Renal cortex interstitium (tissue), 15 donors: ENCODE measurements around the gene PCDHGA7. TPM values are rescaled to one million over a fixed set of nuclear protein-coding genes. Genes with fewer than 3 reads are reported as not detected.
"Not testable (repeated sequence)": the region's sequence is repeated elsewhere in the genome, so short reads cannot be mapped to it uniquely, and the experiment has no call there.

Experiments
- DNase-seq, 11 donors: peaks; one replicate each; pipeline ENCODE4 v3.0.0-alpha.2; 2013; ENCODE audit warnings: low read depth in 9 of 11, low spot score in 4 of 11; ENCODE audit errors: extremely low read depth in 1 of 11
- long read RNA-seq, 16 experiments: transcript quantifications; one replicate each; lab custom pipeline, GENCODE V29; 2026
- polyA plus RNA-seq, 3 donors: library from polyadenylated mRNA; unstranded; fragments of 120-200 nt; gene quantifications; one replicate each; pipeline ENCODE4 v1.2.1, GENCODE V29; 2013; ENCODE audit not compliant: insufficient read length in 3 of 3

The PCDHGA7 gene
- 1 to 10 TPM; 2.0 to 2.7 (median 2.5) TPM for polyA plus RNA-seq
- long read RNA-seq, donor 1, full-length matches to known transcripts: 2 of 2 reads
- long read RNA-seq, donor 1, partial matches to known transcripts: 0 of 2 reads
- long read RNA-seq, donor 1, other reads (novel, unspliced or antisense): 0 of 2 reads
- long read RNA-seq, donor 2, partial matches to known transcripts: 0 of 1 reads
- long read RNA-seq, donor 2, other reads (novel, unspliced or antisense): 0 of 1 reads
- long read RNA-seq, donor 3, full-length matches to known transcripts: 1 of 1 reads
- long read RNA-seq, donor 3, partial matches to known transcripts: 0 of 1 reads
- long read RNA-seq, donor 3, other reads (novel, unspliced or antisense): 0 of 1 reads
- long read RNA-seq, donor 4, partial matches to known transcripts: 0 of 1 reads
- long read RNA-seq, donor 4, other reads (novel, unspliced or antisense): 0 of 1 reads
- long read RNA-seq, donor 5: 0 reads
- long read RNA-seq, donor 6, full-length matches to known transcripts: 6 of 6 reads
- long read RNA-seq, donor 6, partial matches to known transcripts: 0 of 6 reads
- long read RNA-seq, donor 6, other reads (novel, unspliced or antisense): 0 of 6 reads
- long read RNA-seq, donor 7, partial matches to known transcripts: 0 of 1 reads
- long read RNA-seq, donor 7, other reads (novel, unspliced or antisense): 0 of 1 reads
- long read RNA-seq, donor 8: 0 reads
- long read RNA-seq, donor 9, partial matches to known transcripts: 0 of 1 reads
- long read RNA-seq, donor 9, other reads (novel, unspliced or antisense): 0 of 1 reads
- long read RNA-seq, donor 10, partial matches to known transcripts: 0 of 1 reads
- long read RNA-seq, donor 10, other reads (novel, unspliced or antisense): 0 of 1 reads
- long read RNA-seq, donor 11, partial matches to known transcripts: 0 of 2 reads
- long read RNA-seq, donor 11, other reads (novel, unspliced or antisense): 0 of 2 reads
- long read RNA-seq, donor 12, partial matches to known transcripts: 0 of 1 reads
- long read RNA-seq, donor 12, other reads (novel, unspliced or antisense): 0 of 1 reads
- long read RNA-seq, donor 13: 0 reads
- long read RNA-seq, donor 14, full-length matches to known transcripts: 4 of 4 reads
- long read RNA-seq, donor 14, partial matches to known transcripts: 0 of 4 reads
- long read RNA-seq, donor 14, other reads (novel, unspliced or antisense): 0 of 4 reads
- long read RNA-seq, donor 15, partial matches to known transcripts: 0 of 2 reads
- long read RNA-seq, donor 15, other reads (novel, unspliced or antisense): 0 of 2 reads
- long read RNA-seq, donor 16, partial matches to known transcripts: 0 of 1 reads
- long read RNA-seq, donor 16, other reads (novel, unspliced or antisense): 0 of 1 reads

DNA sequence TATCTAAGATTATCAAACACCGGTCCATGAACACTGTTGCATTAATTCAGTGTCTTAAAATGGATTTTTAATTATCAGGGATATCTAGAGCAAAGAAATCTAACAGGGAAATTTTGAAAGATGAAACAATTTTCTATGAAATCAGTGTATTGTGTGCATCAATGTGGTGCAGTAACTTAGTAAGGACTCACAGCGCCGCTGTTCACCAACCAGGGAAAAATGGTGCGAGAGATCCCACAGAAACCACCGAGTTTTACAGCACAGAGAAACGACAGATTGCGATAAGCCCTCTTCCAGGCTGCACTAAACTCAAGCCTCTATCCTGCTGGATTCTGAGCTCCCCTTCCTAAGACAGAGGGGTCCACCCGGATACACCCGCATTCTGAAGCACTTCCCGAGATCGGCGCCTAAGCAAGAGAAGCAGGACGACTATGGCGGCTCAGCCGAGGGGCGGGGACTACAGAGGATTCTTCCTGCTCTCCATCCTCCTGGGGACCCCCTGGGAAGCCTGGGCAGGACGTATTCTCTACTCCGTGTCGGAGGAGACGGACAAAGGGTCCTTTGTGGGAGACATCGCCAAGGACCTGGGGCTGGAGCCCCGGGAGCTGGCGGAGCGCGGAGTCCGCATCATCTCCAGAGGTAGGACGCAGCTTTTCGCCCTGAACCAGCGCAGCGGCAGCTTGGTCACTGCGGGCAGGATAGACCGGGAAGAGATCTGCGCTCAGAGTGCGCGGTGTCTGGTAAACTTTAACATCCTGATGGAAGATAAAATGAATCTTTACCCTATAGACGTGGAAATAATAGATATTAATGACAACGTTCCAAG, at the start of gene PCDHGA7:
TSS of gene PCDHGA7 (plus strand) at position 274 of the 826 bp plus-strand sequence. CDS start at position 432, 158 bp downstream.
- no peak for DNase-seq

DNA sequence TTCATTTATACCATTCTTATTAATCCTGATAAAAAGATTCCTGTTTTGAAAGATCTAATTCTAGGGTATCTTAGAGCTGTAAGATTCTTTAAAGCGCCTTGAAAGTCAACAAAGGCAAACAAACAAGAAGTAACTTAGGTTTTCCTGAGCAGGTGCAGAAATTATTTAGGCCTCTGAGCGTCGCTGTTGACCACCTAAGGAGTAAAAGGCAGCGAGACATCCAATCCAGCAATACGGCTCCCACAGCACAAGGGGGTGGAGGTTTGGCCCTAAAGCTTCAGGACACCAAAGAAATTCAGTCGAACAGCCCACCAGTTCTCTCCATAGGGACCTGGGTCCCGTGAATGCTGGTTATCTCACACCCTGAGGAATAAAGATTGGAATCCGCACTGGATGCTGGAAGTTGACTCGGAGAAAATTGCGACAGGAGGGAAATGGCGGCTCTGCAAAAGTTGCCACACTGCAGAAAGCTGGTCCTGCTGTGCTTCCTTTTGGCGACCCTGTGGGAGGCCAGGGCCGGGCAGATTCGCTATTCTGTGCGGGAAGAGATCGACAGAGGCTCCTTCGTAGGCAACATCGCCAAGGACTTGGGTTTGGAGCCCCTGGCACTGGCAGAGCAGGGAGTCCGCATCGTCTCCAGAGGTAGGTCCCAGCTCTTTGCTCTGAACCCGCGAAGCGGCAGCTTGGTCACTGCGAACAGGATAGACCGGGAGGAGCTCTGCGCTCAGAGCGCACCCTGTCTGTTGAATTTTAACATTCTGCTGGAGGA, 43.8 kb upstream of the PCDHGA7 start, which contains the start of gene PCDHGA2:
TSS of gene PCDHGA2 (plus strand) at position 223 of the 769 bp plus-strand sequence.
- DNase-seq: peak in 6 of 11 donors; percentile 30 to 55 (median 38)

DNA sequence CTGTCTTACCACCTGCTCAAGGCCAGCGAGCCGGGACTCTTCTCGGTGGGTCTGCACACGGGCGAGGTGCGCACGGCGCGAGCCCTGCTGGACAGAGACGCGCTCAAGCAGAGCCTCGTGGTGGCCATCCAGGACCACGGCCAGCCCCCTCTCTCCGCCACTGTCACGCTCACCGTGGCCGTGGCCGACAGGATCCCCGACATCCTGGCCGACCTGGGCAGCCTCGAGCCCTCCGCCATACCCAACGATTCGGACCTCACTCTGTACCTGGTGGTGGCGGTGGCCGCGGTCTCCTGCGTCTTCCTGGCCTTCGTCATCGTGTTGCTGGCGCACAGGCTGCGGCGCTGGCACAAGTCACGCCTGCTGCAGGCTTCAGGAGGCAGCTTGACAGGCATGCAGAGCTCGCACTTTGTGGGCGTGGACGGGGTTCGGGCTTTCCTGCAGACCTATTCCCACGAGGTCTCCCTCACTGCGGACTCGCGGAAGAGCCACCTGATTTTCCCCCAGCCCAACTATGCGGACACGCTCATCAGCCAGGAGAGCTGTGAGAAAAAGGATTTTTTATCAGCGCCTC, 41.7 kb upstream of the PCDHGA7 start:
- DNase-seq: not testable (repeated sequence)

DNA sequence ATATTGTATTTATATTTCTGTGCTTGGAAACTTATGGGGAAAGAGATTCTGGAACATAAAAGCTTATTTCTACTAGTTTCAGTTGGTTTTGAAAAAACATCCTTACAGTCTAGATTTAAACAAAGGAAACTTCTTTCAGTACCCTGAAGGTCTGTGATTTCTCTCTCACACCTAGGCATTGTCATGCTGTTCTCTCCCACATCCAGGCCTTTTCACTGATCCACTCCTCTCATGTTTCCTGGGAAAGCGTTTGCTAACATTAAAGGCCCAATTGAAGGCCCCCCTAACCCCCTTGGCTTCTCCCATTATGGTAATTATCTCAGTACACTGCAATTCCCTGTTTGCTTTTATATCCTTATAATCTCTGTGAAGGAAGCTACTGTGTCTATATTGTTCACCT, 39.8 kb upstream of the PCDHGA7 start:
- DNase-seq: no peak

DNA sequence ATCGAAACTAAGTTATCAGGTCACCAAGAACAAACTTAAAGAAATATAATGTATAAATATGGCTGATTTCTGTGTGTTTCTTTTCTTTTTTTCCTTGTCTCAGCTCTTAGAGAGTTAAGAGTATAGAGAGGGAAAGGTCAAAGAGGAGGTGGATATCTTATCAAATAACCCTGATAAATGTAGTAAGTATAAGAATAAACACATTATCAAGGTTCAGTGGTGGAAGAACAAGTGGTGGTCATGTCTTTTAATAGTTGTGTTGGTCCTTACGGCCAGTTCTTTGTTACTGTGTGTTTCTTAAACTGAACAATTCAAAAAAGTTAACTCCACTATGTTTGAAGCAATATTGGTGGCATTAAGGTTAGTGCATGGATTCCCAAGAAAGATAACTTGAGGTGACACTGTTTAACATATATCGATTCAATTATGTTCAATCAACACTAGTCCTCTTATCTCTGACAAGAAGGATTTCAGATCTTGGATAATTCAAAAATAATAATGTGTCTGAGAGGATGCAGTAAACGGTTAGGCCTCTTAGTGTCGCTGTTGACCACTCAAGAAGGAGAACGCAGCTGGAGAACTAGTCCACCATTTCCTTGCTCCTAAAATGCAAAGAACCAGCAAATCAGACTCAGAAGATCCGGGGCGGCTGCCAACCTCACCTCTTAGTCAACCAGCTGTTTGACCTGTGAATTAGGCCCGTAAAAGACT, 39.1 kb upstream of the PCDHGA7 start, which contains the start of gene PCDHGA3:
TSS of gene PCDHGA3 (plus strand) at position 588 of the 711 bp plus-strand sequence. CDS start 205 bp downstream, outside the sequence.
- DNase-seq: no peak

DNA sequence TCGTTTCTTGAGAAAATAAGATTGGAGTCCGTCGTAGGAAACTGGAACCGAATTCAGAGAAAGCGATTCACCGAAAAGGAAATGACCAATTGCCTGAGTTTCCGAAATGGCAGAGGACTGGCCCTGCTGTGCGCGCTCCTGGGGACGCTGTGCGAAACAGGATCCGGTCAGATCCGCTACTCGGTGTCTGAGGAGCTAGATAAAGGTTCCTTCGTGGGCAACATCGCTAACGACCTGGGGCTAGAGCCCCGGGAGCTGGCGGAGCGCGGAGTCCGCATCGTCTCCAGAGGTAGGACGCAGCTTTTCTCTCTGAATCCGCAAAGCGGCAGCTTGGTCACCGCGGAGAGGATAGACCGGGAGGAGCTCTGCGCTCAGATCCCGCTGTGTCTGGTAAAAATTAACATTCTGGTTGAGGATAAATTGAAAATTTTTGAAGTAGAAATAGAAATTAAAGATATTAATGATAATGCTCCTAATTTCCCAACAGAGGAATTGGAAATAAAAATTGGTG, 38.5 kb upstream of the PCDHGA7 start:
- DNase-seq: no peak

DNA sequence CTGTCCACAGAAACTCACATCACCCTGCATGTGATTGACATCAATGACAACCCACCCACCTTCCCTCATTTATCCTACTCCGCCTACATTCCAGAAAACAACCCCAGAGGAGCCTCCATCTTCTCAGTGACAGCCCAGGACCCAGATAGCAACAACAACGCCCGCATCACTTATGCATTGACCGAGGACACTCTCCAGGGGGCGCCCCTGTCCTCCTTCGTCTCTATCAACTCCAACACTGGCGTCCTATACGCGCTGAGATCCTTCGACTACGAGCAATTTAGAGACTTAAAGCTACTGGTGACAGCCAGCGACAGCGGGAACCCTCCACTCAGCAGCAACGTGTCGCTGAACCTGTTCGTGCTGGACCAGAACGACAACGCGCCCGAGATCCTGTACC, 37.2 kb upstream of the PCDHGA7 start:
- no peak for DNase-seq

DNA sequence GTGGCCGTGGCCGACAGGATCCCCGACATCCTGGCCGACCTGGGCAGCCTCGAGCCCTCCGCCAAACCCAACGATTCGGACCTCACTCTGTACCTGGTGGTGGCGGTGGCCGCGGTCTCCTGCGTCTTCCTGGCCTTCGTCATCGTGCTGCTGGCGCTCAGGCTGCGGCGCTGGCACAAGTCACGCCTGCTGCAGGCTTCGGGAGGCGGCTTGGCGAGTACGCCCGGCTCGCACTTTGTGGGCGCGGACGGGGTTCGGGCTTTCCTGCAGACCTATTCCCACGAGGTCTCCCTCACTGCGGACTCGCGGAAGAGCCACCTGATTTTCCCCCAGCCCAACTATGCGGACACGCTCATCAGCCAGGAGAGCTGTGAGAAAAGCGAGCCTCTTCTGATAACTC, 36.5 kb upstream of the PCDHGA7 start:
- DNase-seq: not testable (repeated sequence)

DNA sequence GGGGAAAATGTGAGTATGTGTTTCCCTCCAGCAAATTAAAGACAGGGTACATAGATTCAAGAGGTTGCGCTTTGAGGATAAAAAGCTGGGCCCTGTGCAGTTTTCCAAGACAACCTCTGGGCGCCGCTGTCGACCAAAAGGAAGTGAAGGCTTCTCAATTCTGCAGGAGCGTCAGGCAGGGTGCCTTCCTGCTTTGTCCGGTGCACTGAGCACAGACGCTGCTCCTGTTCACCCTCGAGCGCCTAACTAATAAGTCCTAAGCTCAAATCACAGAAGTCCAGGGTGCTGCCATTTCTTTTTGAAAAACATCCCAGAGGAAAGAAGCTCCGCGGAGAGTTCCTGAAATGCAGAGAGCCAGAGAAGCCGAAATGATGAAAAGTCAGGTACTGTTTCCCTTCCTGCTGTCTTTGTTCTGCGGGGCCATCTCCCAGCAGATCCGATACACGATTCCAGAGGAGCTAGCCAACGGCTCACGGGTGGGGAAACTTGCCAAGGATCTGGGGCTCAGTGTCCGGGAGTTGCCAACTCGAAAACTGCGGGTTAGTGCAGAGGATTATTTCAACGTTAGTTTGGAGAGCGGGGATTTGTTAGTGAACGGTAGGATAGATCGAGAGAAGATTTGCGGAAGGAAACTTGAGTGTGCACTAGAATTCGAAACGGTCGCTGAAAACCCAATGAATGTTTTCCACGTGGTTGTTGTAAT, 32.5 kb upstream of the PCDHGA7 start, which contains the start of gene PCDHGB1:
TSS of gene PCDHGB1 (plus strand) at position 183 of the 703 bp plus-strand sequence. CDS start at position 345, 162 bp downstream.
- DNase-seq: no peak

DNA sequence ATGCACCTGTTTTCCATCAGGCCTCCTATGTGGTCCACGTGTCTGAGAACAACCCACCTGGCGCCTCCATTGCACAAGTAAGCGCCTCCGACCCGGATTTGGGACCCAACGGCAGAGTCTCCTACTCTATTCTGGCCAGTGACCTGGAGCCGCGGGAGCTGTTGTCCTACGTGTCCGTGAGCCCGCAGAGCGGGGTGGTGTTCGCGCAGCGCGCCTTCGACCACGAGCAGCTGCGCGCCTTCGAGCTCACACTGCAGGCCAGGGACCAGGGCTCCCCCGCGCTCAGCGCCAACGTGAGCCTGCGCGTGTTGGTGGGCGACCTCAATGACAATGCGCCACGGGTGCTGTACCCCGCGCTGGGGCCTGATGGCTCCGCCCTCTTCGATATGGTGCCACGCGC, 31.0 kb upstream of the PCDHGA7 start:
- no peak for DNase-seq

DNA sequence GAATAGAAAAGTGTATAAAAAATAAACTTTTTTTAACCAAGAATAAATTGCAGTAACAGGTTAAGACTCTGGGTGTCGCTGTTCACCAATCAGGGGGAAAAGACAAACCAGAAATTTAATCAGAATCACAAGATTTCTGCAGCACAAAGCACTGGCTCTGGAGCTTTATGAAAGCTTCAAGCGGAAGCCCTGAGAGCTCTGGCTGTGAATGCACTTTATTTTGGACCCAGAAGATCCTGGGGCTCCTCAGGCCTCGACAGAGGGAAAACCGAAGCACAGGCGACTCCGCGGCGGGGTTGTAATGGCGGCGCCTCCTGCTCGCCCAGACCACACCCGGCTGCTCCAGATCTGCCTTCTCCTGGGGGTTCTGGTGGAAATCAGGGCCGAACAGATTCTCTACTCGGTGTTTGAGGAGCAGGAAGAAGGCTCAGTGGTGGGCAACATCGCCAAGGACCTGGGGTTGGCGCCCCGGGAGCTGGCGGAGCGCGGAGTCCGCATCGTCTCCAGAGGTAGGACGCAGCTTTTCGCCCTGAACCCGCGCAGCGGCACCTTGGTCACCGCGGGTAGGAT, 27.6 kb upstream of the PCDHGA7 start, which contains the start of gene PCDHGA4:
TSS of gene PCDHGA4 (plus strand) at position 122 of the 570 bp plus-strand sequence. CDS start at position 209, 87 bp downstream.
- no peak for DNase-seq

DNA sequence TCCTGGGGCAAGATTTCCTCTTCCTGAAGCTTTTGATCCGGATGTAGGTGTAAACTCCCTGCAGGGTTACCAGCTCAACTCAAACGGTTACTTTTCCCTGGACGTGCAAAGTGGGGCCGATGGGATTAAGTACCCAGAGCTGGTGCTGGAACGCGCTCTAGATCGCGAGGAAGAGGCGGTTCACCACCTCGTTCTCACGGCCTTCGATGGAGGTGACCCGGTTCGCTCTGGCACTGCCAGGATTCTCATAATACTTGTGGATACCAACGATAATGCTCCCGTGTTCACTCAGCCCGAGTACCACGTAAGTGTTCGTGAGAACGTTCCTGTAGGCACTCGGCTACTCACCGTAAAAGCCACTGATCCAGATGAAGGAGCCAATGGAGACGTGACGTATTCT, 26.9 kb upstream of the PCDHGA7 start:
- no peak for DNase-seq

DNA sequence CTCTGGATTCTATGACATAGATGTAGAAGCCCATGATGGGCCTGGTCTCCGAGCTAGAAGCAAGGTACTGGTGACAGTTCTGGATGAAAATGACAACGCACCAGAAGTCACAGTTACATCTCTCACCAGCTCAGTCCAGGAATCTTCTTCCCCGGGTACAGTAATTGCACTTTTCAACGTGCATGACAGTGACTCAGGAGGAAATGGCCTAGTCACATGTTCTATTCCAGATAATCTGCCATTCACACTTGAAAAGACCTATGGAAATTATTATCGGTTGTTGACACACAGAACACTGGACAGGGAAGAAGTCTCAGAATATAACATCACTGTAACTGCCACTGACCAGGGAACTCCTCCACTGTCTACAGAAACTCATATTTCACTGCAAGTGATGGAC, 26.4 kb upstream of the PCDHGA7 start:
- no peak for DNase-seq

DNA sequence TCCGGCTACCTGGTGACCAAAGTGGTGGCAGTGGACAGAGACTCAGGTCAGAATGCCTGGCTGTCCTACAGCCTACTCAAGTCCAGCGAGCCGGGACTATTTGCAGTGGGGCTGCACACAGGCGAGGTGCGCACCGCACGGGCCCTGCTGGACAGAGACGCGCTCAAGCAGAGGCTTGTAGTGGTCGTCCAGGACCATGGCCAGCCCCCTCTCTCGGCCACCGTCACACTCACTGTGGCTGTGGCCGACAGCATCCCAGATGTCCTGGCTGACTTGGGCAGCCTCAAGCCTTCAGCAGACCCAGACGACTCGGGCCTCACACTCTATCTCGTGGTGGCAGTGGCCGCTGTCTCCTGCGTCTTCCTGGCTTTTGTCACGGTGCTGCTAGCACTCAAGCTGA, 25.6 kb upstream of the PCDHGA7 start:
- DNase-seq: no peak
